GM12878 (cell line): ENCODE results near the gene SNAPC2. TPM values are rescaled to one million over a fixed set of nuclear protein-coding genes. Genes with fewer than 3 reads are reported as not detected.

Experiments
- ATAC-seq: fragments of 200-7000 bp; cut with Tn5 transposase; 3 replicates; pipeline ENCODE4 v1.9.1; 2020; ENCODE audit warnings: mild to moderate bottlenecking, moderate library complexity
- BruUV-seq: library from RNA; stranded (reverse); fragments of 400-500 nt; replicated peaks from 2 replicates; lab custom pipeline; 2021; lab: Mats Ljungman, UMichigan
- CTCF ChIA-PET: fragments of 300-600 bp; sonication (Branson Sonifier 250); formaldehyde crosslinking; extraction: SDS; loops from one replicate; lab custom pipeline; 2021; ENCODE audit warnings: inconsistent platforms; lab: Yijun Ruan, JAX
- POLR2A ChIA-PET: fragments of 350-600 bp; formaldehyde crosslinking; extraction: SDS; loops from one replicate; lab custom pipeline; 2021; ENCODE audit warnings: inconsistent platforms; lab: Charles Lee
- RAD21 ChIA-PET: fragments of 300-600 bp; sonication (Branson Sonifier 250); formaldehyde crosslinking; loops from one replicate; lab custom pipeline; 2023; ENCODE audit warnings: antibody characterized with exemption; ENCODE audit not compliant: unreplicated experiment; lab: Charles Lee
- SMC1A ChIA-PET: fragments of 300-600 bp; sonication (Branson Sonifier 250); formaldehyde crosslinking; loops from one replicate; lab custom pipeline; 2023; ENCODE audit not compliant: unreplicated experiment, uncharacterized antibody; lab: Charles Lee
- DNase-seq: peaks from one replicate; pipeline ENCODE4 v3.0.0-alpha.2; 2011; ENCODE audit warnings: low read depth, low spot score
- FAIRE-seq: peaks from 3 replicates; lab custom pipeline; 2011; peaks lifted over from hg19 to GRCh38; lab: Jason Lieb, UNC
- H2AFZ ChIP-seq: 2 replicates; pipeline ENCODE4 v1.6.0; 2011; ENCODE audit warnings: low read depth, low read length, control low read depth; ENCODE audit not compliant: control insufficient read depth
- H3K27ac ChIP-seq: 2 replicates; pipeline ENCODE4 v1.5.1; 2011; ENCODE audit warnings: control low read depth; ENCODE audit not compliant: control insufficient read depth, insufficient read depth
- H3K27me3 ChIP-seq, 2 experiments: replicated peaks in 1 of 2; 2 replicates each; pipeline versions ENCODE4 v1.6.0 to v1.6.1; 2011; ENCODE audit warnings: low read length in 1 of 2; ENCODE audit not compliant: control insufficient read depth in 2 of 2, insufficient read depth in 2 of 2
- H3K36me3 ChIP-seq, 2 experiments: 2 replicates each; pipeline ENCODE4 v1.5.1; 2011; ENCODE audit warnings: low read length in 1 of 2; ENCODE audit not compliant: control insufficient read depth in 2 of 2, insufficient read depth in 2 of 2
- H3K4me1 ChIP-seq: 2 replicates; pipeline ENCODE4 v1.6.1; 2011; ENCODE audit warnings: mild to moderate bottlenecking, low read length, moderate library complexity, mixed read lengths; ENCODE audit not compliant: control insufficient read depth, insufficient read depth
- H3K4me2 ChIP-seq: 2 replicates; pipeline ENCODE4 v1.6.0; 2011; ENCODE audit warnings: control low read depth; ENCODE audit not compliant: control insufficient read depth, insufficient read depth
- H3K4me3 ChIP-seq: fragments of 200-600 bp; sonication (generic); 2 replicates; pipeline ENCODE4 v1.5.1; 2016
- H3K79me2 ChIP-seq: 2 replicates; pipeline ENCODE4 v1.6.0; 2011; ENCODE audit warnings: low read length; ENCODE audit not compliant: control insufficient read depth, insufficient read depth
- H3K9ac ChIP-seq: 2 replicates; pipeline ENCODE4 v1.8.0; 2011; ENCODE audit warnings: low read length, control low read depth, mixed read lengths; ENCODE audit not compliant: control insufficient read depth, insufficient read depth
- H3K9me3 ChIP-seq: replicated peaks from 3 replicates; pipeline ENCODE4 v1.5.1; 2011; ENCODE audit warnings: mild to moderate bottlenecking, low read length; ENCODE audit not compliant: control insufficient read depth, insufficient read depth
- H4K20me1 ChIP-seq: 2 replicates; pipeline ENCODE4 v1.6.0; 2011; ENCODE audit not compliant: control insufficient read depth, insufficient read depth
- CHD2 ChIP-seq: IDR thresholded peaks from 2 replicates; pipeline ENCODE4 v1.6.1; 2011; ENCODE audit warnings: low read depth, low read length, improper control_type of control experiment, borderline replicate concordance
- HDGF ChIP-seq: fragments of 450-650 bp; IDR thresholded peaks from 2 replicates; pipeline ENCODE4 v1.6.1; 2016; ENCODE audit warnings: antibody characterized with exemption
- NBN ChIP-seq: fragments of 450-650 bp; IDR thresholded peaks from 2 replicates; pipeline ENCODE4 v1.6.1; 2016
- NFIC ChIP-seq: IDR thresholded peaks from 2 replicates; pipeline ENCODE4 v1.6.1; 2012; ENCODE audit warnings: low read depth, mild to moderate bottlenecking, inconsistent platforms, low read length, moderate library complexity
- SRF ChIP-seq, 2 experiments: IDR thresholded peaks; 2 replicates each; pipeline ENCODE4 v1.6.1; 2011; ENCODE audit warnings: low read depth in 2 of 2, low read length in 2 of 2, mild to moderate bottlenecking in 1 of 2, moderate library complexity in 1 of 2
- TCF7 ChIP-seq: IDR thresholded peaks from 2 replicates; pipeline ENCODE4 v1.6.1; 2014; ENCODE audit warnings: antibody characterized with exemption, borderline replicate concordance
- ZNF274 ChIP-seq: IDR thresholded peaks from one replicate; pipeline ENCODE4 v1.8.0; 2011; ENCODE audit not compliant: insufficient read length, insufficient read depth
- WGBS: methylation state at CpG from one replicate; pipeline ENCODE4 v1.1.6; 2016; ENCODE audit warnings: low lambda C conversion rate; ENCODE audit not compliant: insufficient replicate concordance, insufficient coverage; ENCODE audit errors: missing lambda C conversion rate; 5-methylcytosine and 5-hydroxymethylcytosine counted together
- in situ Hi-C: fragments of 300-500 bp; cut with MboI; formaldehyde crosslinking; loops from 9 replicates; pipeline ENCODE4 v1.14.3; 2018; ENCODE audit warnings: mixed read lengths
- intact Hi-C: fragments of 100-400 bp; cut with micrococcal nuclease; formaldehyde crosslinking; loops from one replicate; pipeline ENCODE4 v1.14.2; 2022; ENCODE audit not compliant: unreplicated experiment
- polyA plus RNA-seq, 11 experiments: library from polyadenylated mRNA; depleted of rRNA in 4 of 11; unstranded in 6 of 11; stranded (reverse) in 5 of 11; fragments of >200 nt; fragmentation: Nextera tagmentation in 4 of 11; fragmentation: Illumina TruSeq in 1 of 11; extraction: Ambion mirVana in 4 of 11; extraction: Trizol in 1 of 11; gene quantifications; 1 replicate in 1 of 11; 2 replicates in 10 of 11; pipeline versions ENCODE4 v1.2.1 to v1.2.3, GENCODE V29; 2011 to 2016; ENCODE audit warnings: inconsistent platforms in 2 of 11, missing spikeins in 2 of 11, low read depth in 1 of 11
- total RNA-seq, 4 experiments: library from RNA; depleted of rRNA in 3 of 4; stranded (reverse); fragments of >200 nt in 3 of 4; fragmentation: Illumina TruSeq in 1 of 4; extraction: Trizol in 1 of 4; gene quantifications; 2 replicates each; pipeline versions ENCODE4 v1.2.1 to v1.2.3, GENCODE V29; 2013 to 2021

The SNAPC2 gene
- total and polyA plus RNA-seq, 10 of the 15 experiments (the other 5 are each of a cell fraction or from before 2014, with no cell fraction given) = 0.19 to 20.8 (median 12.6) TPM

DNA sequence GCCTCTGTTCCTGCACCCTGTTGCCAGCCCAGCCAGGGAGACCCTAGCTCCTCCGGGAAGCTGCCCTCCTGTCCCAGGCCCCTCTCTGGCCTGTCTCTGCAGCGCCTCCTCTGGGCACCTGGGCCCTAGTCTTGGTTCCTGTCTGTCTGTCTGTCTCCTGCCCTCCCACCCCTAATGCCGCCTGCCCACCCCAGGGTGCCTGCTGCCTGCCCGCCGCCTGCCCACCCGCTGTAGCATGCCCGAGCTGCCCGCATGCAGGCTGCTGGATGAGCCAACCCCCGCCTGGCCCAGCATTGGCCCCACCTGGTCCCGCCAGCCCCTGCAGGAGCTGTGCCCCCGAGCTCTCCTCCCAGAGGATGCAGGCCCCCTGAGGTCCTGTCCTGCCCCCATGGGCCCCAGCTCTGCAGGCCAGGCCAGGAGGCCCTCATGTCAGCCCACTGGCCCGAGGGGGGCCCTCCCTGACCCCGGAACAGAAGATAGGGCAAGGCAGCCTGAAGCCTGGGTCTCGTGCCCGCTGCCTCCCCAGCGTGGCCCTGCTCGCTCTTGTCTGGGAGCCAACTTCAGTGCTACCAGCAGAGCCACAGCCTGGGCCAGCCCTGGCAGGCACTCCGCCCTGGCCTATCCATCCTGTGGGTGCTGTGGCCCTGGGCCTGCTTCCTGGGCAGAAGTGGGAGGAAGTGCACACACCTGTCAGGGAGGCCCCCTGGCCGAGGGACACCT is 11.2 kb upstream of the SNAPC2 start:
- FAIRE-seq (no peak), DNase-seq (no peak), ATAC-seq (no peak)
- Histone ChIP-seq H3K79me2 (peaks cover 29% of the 10 kb centered on the region), H3K27ac (no peak overlapping the region), H3K9me3 (no peaks in the 10 kb centered on the region), H3K9ac (no peak overlapping the region), H3K36me3 (peaks cover 0 to 16% of the 10 kb centered on the region in 2 experiments; a peak in 3 of 4 replicates), H3K4me3 (no peak overlapping the region), H3K4me1 (peaks cover 8% of the 10 kb centered on the region), H3K27me3 (no peaks in the 10 kb centered on the region)
- ChIA-PET SMC1A (no interaction called here), RAD21 (no interaction called here), POLR2A (no interaction called here), CTCF (interaction anchor here (0.8 kb wide), 1 partner anchor 12 kb away, joined by 4 read pairs; the partner anchor contains the start of gene SNAPC2)
- no TSS peak for BruUV-seq
- 96% methylated on average over 17 of the region's 19 CpGs for WGBS
- in situ Hi-C loops = no loop called here
- intact Hi-C loops = loop anchor here (10.0 kb wide), 1 partner anchor 224 kb away; the partner anchor contains the start of gene TRAPPC5
- TF ChIP-seq CHD2 (no peak), HDGF (no peak), NBN (no peak), ZNF274 (no peak), TCF7 (no peak), NFIC (no peak), SRF (IDR thresholded peaks at IDR 0.05; ENCODE audit: low read depth in 2 of 2, low read length in 2 of 2) (no peak)
- TF ChIP-seq, all 136 proteins: peak for 0
- Histone ChIP-seq H2AFZ (no peak overlapping the region), H4K20me1 (peaks cover 9% of the 10 kb centered on the region; the same call in 1 of the 2 replicates), H3K4me2 (no peak overlapping the region)
